HG02852 (cell line): ENCODE results near the gene ZNF444.
"Not testable (repeated sequence)": the region's sequence is repeated elsewhere in the genome, so short reads cannot be mapped to it uniquely, and the experiment has no call there.

ENCODE experiments used
- ATAC-seq: cut with Tn5 transposase; IDR thresholded peaks from one replicate; pipeline ENCODE4 v1.9.1; 2021; ENCODE audit warnings: mild to moderate bottlenecking, moderate library complexity; ENCODE audit not compliant: unreplicated experiment

ZNF444 gene

DNA sequence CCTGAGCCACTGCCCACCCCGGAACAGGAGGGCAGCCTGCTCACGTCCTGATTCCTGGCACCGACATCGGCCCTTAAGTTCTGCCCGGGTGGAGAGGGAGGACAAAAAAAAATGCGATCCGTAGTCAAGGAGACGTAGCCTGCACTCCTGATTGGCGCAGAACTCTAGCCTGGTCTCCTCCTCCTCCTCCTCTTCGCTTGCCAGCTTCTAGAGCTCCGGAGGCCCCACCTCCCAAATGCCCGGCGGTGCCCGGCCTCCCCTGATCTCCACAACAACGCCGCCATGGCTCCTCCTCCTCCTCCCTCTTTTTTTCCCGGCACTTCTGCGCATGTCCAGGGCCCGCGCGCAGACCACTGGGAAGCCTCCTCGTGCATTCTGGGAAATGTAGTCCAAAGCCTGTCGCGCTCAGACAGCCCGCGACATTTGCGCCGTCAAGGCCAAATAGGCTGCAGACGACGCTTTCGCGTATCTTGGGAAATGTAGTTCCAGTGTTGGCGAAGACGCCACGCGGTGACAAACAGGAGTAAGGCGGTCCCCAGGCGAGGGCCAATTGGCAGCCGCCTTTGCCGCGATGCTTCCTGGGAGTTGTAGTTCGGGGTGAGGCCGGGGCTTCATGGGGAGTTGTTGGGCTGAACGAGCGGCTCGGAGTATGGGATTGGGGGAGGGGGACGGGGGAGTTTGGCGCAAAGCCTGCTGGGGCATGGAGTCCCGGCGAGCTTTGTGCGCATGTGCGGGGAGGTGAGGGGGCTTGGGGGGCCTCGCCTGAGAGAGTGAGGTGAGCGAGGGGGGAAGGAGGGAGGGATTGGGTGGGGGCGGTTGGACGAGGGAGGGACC is at the start of gene ZNF444:
TSS of gene ZNF444 (plus strand) at position 705 of the 834 bp plus-strand sequence. CDS start 5,625 bp downstream, outside the sequence.
- peak; percentile 85 for ATAC-seq

GRCh38 chr19:56091751-56092546 is 49.1 kb upstream of the ZNF444 start:
- ATAC-seq = no peak

DNA sequence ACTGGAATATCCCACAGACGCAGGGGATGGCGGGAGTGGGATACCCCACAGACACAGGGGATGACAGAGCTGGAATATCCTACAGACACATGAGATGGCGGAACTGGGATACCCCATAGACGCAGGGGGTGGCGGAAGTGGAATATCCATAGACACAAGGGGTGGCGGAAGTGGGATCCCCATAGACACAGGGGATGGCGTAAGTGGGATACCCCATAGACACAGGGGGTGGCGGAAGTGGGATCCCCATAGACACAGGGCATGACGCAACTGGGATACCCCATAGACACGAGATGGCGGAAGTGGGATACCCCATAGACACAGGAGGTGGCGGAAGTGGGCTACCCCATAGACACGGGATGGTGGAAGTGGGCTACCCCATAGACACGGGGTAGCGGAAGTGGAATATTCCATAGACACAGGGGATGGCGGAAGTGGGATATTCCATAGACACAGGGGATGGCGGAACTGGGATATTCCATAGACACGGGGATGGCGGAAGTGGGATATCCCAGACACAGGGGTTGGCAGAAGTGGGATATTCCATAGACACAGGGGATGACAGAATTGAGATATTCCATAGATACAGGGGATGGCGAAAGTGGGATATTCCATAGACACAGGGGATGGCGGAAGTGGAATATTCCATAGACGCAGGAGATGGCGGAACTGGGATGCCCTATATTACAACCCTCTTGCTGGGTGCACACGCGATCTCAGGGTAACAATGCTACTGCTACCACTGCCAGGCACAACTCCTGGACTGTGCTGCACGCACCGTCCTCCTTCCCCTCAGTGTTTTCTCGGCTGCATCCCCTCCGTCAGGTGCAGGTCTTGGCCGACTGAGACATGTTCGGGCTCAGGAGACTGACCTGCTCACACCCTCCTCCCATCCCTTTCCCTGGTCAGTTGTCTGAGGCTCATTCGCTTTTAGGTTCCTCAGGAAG is 48.1 kb upstream of the ZNF444 start:
- ATAC-seq = no peak

DNA sequence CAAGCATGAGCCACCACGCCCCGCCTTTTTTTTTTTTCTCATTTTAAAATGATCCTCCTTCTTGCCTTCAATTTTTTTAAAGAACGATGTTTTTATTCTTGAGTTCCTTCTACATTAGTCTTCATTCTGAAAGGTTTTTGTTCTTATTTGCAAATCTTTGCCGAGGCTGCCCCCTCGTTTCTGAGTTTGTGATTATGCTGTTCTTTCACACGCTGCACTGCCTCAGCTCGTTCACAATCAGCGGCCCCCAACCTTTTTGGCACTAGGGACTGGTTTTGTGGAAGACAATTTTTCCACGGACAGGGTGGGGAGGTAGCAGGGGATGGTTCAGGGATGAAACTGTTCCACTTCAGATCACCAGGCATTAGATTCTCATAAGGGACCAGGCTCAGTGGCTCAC is 46.6 kb upstream of the ZNF444 start:
- ATAC-seq = no peak

DNA sequence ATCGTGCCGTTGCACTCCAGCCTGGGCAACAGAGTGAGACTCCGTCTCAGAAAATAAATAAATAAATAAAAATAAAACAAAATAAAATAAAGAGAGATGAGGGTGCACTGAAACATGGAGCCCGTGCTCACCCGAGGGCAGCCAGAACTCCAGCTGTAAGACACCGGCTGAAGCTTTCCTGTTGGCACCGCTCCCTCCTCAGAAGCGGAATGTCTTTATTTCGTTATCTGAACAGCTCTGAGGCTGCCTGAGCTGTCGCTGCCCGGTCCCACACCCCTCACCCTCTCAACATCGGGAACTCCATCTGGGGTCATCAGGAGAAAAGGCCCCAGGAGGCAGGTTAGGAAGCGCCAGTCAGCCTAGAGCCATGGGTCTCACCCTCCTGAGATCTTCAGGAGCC is 44.4 kb upstream of the ZNF444 start:
- ATAC-seq = no peak

- ATAC-seq = no peak
Observed at GRCh38 chr19:56097306-56097705, 43.8 kb upstream of the ZNF444 start.

- ATAC-seq = no peak
Observed at GRCh38 chr19:56097776-56098175, 43.3 kb upstream of the ZNF444 start.

DNA sequence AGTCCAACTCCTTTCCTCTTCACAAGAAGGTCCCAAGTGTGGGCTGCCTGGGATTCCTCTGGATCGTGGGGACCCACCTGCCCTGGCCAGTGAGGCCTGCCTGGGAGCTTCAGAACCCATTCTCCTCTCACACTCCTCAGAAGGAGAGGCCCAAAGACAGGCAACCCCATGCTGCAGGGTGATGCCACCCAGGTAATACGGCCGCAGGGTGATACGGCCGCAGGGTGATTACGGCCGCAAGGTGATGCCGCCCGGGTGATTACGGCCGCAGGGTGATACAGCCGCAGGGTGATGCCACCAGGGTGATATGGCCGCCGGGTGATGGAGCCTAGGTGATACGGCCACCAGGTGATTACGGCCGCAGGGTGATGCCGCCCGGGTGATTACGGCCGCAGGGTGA is 42.9 kb upstream of the ZNF444 start:
- not testable (repeated sequence) for ATAC-seq

DNA sequence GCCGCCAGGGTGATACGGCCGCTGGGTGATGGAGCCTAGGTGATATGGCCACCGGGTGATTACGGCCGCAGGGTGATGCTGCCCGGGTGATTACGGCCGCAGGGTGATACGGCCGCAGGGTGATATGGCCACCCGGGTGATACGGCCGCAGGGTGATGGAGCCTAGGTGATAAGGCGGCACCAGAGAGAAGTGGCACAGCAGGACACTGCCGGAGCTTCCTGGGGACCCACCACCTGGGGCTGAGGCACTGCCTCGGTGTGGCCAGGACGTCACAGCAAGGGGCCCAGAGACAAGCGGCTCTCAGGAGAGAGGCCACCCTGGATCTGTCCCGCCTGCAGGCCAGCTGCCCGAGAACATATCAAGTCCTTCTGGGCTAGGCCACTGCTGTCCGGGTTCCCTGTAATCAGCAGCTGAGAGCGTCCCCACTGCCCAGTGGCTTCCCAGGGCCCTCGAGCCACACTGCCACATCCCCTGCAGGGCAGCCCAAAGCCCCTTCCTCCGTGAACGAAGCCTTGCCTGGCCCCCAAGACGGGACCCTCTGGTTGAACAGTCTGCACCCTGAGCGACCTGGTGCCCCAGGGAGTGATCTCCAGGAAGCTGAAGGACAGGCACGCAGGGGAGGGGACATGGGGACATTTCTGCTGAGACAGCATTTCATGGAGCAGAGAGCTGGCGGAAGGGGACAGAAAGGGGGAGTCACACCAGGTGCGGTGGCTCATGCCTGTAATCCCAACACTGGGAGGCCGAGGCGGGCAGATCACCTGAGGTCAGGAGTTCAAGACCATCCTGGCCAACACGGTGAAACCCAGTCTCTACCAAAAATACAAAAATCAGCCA is 42.1 kb upstream of the ZNF444 start:
- ATAC-seq = no peak

DNA sequence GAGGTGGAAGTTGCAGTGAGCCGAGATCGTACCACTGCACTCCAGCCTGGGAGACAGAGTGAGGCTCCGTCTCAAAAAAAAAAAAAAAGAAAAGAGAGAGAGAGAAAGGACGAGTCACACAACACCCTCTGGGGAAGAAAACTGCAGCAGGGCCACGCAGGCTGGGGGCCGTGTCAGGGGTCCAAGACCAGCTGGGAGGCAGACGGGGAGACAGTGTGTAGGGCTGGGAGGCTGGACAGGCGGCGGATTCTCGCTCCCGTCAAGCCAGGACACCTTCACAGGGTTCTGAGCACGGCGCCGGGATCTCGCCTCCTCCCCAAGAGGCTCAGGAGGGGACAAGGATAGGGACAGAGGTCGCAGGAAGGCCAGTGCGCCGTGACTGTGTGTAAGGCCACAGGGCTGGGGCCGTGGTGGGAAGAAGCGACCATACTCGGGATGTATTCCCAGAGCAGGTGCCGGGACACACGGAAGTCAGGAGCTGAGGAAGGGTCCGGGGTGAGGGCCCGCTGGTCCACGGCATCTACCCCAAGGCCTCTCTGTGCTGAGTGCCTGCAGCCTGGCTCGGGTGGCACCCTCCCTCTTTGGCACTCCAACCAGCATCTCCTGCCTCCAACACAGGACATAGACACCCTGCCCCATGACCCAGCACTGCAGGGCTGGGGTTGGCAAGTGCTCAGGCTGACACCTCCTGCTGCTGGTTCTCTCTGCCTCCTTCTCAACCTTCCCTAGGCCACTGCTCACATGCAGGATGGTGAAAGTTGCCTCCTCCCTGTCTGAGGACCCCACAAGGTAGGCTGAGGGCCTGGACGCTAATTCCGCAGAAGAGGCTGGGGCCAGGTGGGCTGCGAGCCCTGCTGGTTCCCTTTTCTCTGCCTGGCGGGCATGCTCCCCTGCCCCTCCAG is 41.2 kb upstream of the ZNF444 start:
- ATAC-seq = no peak

DNA sequence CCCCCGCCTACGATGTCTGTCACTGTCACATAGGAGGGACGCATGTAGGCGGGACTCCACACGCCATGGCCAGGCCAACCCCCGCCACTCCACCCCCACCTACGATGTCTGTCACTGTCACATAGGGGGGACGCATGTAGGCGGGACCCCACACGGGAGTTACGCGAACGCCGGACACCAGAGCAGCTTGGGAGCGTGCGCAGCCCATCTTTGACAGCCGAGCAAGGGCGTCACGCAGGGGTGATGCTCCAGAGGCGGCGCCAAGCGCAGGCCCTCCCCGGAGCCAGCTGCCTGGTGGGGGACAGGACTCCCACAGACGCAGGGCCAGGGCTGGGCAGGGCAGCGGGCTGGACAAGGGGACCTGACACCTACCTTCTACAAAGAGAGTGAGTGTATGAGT is 40.0 kb upstream of the ZNF444 start:
- ATAC-seq = no peak

DNA sequence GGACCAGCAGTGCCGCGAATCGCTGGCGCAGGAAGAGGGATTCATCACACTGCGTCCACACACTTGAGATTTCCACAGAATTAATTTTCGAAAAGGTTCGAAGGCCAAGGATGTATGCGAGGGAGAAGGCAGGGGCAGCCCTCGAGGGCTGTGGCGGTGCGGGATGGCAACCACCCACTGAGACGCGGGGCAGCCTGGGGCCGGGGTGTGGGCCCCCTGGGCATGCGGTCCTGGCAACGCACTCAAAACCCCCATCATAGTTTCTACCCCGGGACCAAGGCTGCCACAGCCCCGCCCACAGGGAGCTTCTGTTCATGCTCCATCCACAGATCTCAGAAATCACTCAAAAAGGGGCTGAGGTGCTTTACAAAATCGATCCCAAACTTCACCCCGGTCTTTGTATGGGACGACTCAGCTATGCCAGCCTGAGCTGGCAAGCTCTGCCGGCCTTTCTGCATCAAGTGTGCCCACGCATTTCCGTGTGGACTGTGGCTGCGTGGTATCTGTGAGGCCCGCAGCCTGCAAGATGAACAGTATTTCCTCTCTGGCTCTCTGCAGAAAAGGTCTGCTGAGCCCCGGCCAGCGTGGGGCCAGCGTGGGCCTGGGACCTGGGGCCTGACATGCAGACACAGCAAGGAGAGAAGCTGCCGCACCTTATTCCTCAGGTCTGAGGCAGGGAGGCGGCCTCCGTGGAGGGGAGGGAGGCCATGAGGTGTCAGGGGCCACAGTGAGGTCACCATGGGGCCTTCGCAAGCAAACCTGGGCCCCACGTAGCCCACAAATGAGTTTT is 39.1 kb upstream of the ZNF444 start:
- no peak for ATAC-seq

- no peak for ATAC-seq
Observed at GRCh38 chr19:56103027-56103614, 38.0 kb upstream of the ZNF444 start.

DNA sequence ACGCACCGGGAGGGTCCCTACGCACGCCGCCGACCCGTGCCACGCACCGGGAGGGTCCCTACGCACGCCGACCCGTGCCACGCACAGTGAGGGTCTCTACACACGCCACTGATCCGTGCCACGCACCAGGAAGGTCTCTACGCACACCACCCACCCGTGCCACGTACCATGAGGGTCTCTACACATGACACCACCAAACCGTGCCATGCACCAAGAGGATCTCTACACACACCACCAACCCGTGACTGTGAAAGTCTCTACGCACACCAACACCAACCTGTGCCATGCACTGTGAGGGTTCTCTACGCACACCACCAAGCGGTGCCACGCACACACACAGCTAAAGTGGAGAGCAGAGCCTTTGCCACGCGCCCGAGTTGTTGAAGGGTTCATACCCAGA is 36.7 kb upstream of the ZNF444 start:
- no peak for ATAC-seq

DNA sequence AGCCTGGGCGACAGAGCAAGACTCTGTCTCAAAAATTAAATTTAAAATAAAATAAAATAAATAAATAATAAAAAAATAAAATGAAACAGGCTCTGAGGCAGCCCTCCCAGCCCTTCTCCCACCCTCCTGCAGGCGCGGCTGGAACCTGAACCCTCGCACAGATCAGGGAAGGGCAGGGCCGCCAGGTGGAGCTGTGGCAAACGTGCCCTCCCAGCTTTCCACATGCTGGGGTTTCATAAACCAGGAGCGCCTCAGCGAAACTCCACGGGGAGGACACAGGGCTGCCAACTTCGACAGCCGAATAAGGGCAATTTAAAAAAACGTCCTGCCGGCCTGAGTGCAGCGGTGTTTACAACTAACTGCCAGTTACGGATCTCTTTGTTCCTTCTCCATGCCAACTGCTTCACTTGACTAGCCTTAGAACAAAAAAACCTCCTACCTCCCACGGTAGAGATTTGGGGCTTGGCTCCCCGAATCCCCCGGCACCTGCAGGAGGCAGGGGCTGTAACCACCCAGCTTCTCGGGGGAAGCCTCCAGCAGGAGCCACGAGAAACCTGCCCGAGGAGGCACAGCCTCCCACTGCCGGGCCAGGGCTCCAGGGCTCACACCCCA is 35.9 kb upstream of the ZNF444 start:
- no peak for ATAC-seq

GRCh38 chr19:56105831-56106396 is 35.2 kb upstream of the ZNF444 start:
- ATAC-seq = not testable (repeated sequence)

DNA sequence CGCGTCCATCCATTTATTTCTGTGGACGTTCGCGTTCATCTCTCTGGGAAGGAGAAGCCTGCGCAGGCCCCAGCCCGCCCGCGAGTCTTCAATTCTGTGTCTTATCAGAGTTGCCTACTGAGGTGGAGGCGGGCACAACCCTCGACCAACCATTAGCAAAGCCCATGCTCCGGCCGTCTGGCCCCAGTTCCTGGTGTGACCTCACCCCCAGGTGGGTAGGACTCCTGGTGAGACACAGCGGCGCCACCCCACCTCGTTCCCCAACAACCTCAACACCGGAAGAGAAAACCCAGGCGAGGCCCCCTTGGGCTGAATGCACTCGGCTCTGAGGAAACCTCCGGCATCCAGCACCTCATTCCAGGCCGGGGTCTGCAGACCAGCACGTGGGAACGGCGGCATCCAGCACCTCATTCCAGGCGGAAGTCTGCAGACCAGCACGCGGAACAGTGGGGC is 34.7 kb upstream of the ZNF444 start:
- no peak for ATAC-seq
